ENCODE measurements around the gene ATXN2L.

DNA sequence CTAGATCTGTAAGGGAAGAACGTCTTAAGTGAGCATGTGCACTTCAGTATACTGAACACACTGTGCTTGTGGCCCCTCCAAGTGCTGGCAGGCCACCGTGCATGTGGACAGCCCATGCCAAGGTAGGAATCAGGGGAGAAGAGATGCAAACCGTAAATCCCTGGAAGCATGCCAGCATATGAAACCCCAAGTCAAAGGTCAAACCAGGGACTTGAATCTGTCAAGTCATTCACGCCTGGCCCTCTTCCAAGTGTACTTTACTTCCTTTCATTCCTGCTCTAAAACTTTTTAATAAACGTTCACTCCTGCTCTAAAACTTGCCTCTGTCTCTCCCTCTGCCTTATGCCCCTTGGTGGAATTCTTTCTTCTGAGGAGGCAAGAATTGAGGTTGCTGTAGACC, 2.8 kb upstream of the ATXN2L start:
- TF ChIP-seq PCBP1 (IDR thresholded peaks at IDR 0.05; ENCODE audit: borderline replicate concordance, low read depth, low read length) (no peak), YEATS2 (CRISPR knock-in tag; IDR thresholded peaks at IDR 0.05; ENCODE audit: borderline replicate concordance) (no peak), ZBTB20 (CRISPR knock-in tag; IDR thresholded peaks at IDR 0.05; ENCODE audit: borderline replicate concordance, low read depth) (no peak), ZNF124 (CRISPR knock-in tag; IDR thresholded peaks at IDR 0.05) (no peak)
- TF ChIP-seq, protein P1, sequence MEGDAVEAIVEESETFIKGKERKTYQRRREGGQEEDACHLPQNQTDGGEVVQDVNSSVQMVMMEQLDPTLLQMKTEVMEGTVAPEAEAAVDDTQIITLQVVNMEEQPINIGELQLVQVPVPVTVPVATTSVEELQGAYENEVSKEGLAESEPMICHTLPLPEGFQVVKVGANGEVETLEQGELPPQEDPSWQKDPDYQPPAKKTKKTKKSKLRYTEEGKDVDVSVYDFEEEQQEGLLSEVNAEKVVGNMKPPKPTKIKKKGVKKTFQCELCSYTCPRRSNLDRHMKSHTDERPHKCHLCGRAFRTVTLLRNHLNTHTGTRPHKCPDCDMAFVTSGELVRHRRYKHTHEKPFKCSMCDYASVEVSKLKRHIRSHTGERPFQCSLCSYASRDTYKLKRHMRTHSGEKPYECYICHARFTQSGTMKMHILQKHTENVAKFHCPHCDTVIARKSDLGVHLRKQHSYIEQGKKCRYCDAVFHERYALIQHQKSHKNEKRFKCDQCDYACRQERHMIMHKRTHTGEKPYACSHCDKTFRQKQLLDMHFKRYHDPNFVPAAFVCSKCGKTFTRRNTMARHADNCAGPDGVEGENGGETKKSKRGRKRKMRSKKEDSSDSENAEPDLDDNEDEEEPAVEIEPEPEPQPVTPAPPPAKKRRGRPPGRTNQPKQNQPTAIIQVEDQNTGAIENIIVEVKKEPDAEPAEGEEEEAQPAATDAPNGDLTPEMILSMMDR (CRISPR knock-in tag; IDR thresholded peaks at IDR 0.05), result no peak
- TF ChIP-seq, protein P2, sequence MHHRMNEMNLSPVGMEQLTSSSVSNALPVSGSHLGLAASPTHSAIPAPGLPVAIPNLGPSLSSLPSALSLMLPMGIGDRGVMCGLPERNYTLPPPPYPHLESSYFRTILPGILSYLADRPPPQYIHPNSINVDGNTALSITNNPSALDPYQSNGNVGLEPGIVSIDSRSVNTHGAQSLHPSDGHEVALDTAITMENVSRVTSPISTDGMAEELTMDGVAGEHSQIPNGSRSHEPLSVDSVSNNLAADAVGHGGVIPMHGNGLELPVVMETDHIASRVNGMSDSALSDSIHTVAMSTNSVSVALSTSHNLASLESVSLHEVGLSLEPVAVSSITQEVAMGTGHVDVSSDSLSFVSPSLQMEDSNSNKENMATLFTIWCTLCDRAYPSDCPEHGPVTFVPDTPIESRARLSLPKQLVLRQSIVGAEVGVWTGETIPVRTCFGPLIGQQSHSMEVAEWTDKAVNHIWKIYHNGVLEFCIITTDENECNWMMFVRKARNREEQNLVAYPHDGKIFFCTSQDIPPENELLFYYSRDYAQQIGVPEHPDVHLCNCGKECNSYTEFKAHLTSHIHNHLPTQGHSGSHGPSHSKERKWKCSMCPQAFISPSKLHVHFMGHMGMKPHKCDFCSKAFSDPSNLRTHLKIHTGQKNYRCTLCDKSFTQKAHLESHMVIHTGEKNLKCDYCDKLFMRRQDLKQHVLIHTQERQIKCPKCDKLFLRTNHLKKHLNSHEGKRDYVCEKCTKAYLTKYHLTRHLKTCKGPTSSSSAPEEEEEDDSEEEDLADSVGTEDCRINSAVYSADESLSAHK (CRISPR knock-in tag; IDR thresholded peaks at IDR 0.05; ENCODE audit: borderline replicate concordance), result no peak
